AG08395 (cell line): ENCODE measurements around the gene CABP2.
"Not testable (repeated sequence)": the region's sequence is repeated elsewhere in the genome, so short reads cannot be mapped to it uniquely, and the experiment has no call there.

Source experiments
- DNase-seq: peaks from one replicate; pipeline ENCODE4 v3.0.0; 2012; ENCODE audit warnings: mixed read lengths, low spot score

CABP2 gene

GRCh38 chr11:67538823-67539505 lies 15.7 kb upstream of the CABP2 start:
- DNase-seq: no peak

- DNase-seq: no peak
Measured at GRCh38 chr11:67538306-67538705, 15.1 kb upstream of the CABP2 start.

GRCh38 chr11:67535561-67535960 lies 12.3 kb upstream of the CABP2 start:
- no peak for DNase-seq

GRCh38 chr11:67534070-67534679 lies 10.9 kb upstream of the CABP2 start:
- DNase-seq: no peak

GRCh38 chr11:67532889-67533288 lies 9.6 kb upstream of the CABP2 start:
- no peak for DNase-seq

GRCh38 chr11:67530282-67530592 lies 7.0 kb upstream of the CABP2 start:
- DNase-seq: peak; percentile 20

GRCh38 chr11:67528376-67528775 lies 5.1 kb upstream of the CABP2 start:
- no peak for DNase-seq

GRCh38 chr11:67525275-67525976 lies 2.2 kb upstream of the CABP2 start:
- no peak for DNase-seq

GRCh38 chr11:67524480-67524808 lies 1.2 kb upstream of the CABP2 start:
- no peak for DNase-seq

GRCh38 chr11:67523556-67524479 lies 572 bp upstream of the CABP2 start:
- no peak for DNase-seq

GRCh38 chr11:67522338-67522737 lies 908 bp downstream of the CABP2 start:
- no peak for DNase-seq

GRCh38 chr11:67521924-67522323 lies 1.3 kb downstream of the CABP2 start:
- no peak for DNase-seq

GRCh38 chr11:67520856-67521824 lies 2.1 kb downstream of the CABP2 start:
- DNase-seq: no peak

- no peak for DNase-seq
Measured at GRCh38 chr11:67519726-67520125, 3.5 kb downstream of the CABP2 start.

- DNase-seq: no peak
Measured at GRCh38 chr11:67517784-67518552, 5.3 kb downstream of the CABP2 start.

GRCh38 chr11:67516806-67517205 lies 6.4 kb downstream of the CABP2 start:
- DNase-seq: no peak

- DNase-seq: no peak
Measured at GRCh38 chr11:67514116-67514515, 9.1 kb downstream of the CABP2 start.

- not testable (repeated sequence) for DNase-seq
Measured at GRCh38 chr11:67511558-67511957, 11.7 kb downstream of the CABP2 start.

GRCh38 chr11:67510023-67510345 lies 13.3 kb downstream of the CABP2 start:
- no peak for DNase-seq

GRCh38 chr11:67508486-67509121 lies 14.6 kb downstream of the CABP2 start:
- DNase-seq: peak; percentile 100
